WERI-Rb-1 (cell line): ENCODE results near the gene KAZN.

Experiments used
- DNase-seq: peaks from one replicate; pipeline ENCODE4 v3.0.0-alpha.2; 2020
- H3K27ac ChIP-seq: fragments of 250-450 bp; sonication (Bioruptor Pico); 2 replicates; pipeline ENCODE4 v1.5.1; 2020; ENCODE audit warnings: mild to moderate bottlenecking, moderate library complexity
- H3K27me3 ChIP-seq: fragments of 250-450 bp; sonication (Bioruptor Pico); 2 replicates; pipeline ENCODE4 v1.5.1; 2021; ENCODE audit warnings: mild to moderate bottlenecking, low read depth, moderate library complexity; ENCODE audit not compliant: insufficient read depth, severe bottlenecking
- H3K36me3 ChIP-seq: fragments of 250-450 bp; sonication (Bioruptor Pico); 2 replicates; pipeline ENCODE4 v1.5.1; 2020; ENCODE audit warnings: mild to moderate bottlenecking, moderate library complexity
- H3K4me3 ChIP-seq: 2 replicates; pipeline ENCODE4 v1.5.1; 2011; ENCODE audit warnings: low read depth, mild to moderate bottlenecking, control low read depth, low read length
- H3K9me3 ChIP-seq: fragments of 250-450 bp; sonication (Bioruptor Pico); 2 replicates; pipeline ENCODE4 v1.5.1; 2021; ENCODE audit warnings: mild to moderate bottlenecking, moderate library complexity; ENCODE audit not compliant: severe bottlenecking
- CTCF ChIP-seq: IDR thresholded peaks from 2 replicates; pipeline ENCODE4 v1.5.1; 2011; ENCODE audit warnings: low read depth, mild to moderate bottlenecking, control low read depth, inconsistent platforms, low read length

KAZN gene

GRCh38 chr1:14775434-14775833, 176.9 kb downstream of the KAZN start:
- Histone ChIP-seq H3K27ac (no peak overlapping the region), H3K9me3 (no peaks in the 10 kb centered on the region), H3K36me3 (no peaks in the 10 kb centered on the region), H3K27me3 (no peaks in the 10 kb centered on the region), H3K4me3 (no peak overlapping the region)
- no peak for TF ChIP-seq CTCF
- no peak for DNase-seq

GRCh38 chr1:14777516-14778506, 179.3 kb downstream of the KAZN start:
- TF ChIP-seq CTCF = no peak
- H3K27ac ChIP-seq = no peak overlapping the region
- no peaks in the 10 kb centered on the region for H3K27me3 ChIP-seq
- H3K36me3 ChIP-seq = no peaks in the 10 kb centered on the region
- H3K9me3 ChIP-seq = no peaks in the 10 kb centered on the region
- no peak for DNase-seq
- no peak overlapping the region for H3K4me3 ChIP-seq

GRCh38 chr1:14778541-14778897, 180.0 kb downstream of the KAZN start:
- no peak for DNase-seq
- Histone ChIP-seq H3K27me3 (no peaks in the 10 kb centered on the region), H3K9me3 (no peaks in the 10 kb centered on the region), H3K4me3 (no peak overlapping the region), H3K36me3 (no peaks in the 10 kb centered on the region), H3K27ac (no peak overlapping the region)
- TF ChIP-seq CTCF = no peak

GRCh38 chr1:14778898-14779865, 180.7 kb downstream of the KAZN start:
- Histone ChIP-seq H3K27me3 (no peaks in the 10 kb centered on the region), H3K27ac (no peak overlapping the region), H3K36me3 (no peaks in the 10 kb centered on the region), H3K4me3 (no peak overlapping the region), H3K9me3 (no peaks in the 10 kb centered on the region)
- peak; percentile 79 for TF ChIP-seq CTCF
- peak; percentile 45 for DNase-seq

GRCh38 chr1:14780271-14780670, 181.8 kb downstream of the KAZN start:
- no peaks in the 10 kb centered on the region for H3K9me3 ChIP-seq
- no peaks in the 10 kb centered on the region for H3K27me3 ChIP-seq
- no peak for TF ChIP-seq CTCF
- no peak overlapping the region for H3K4me3 ChIP-seq
- H3K36me3 ChIP-seq = no peaks in the 10 kb centered on the region
- DNase-seq = no peak
- no peak overlapping the region for H3K27ac ChIP-seq
